ENCODE data around the gene CNTNAP2.

GRCh38 chr7:146713205-146713604 lies 596.6 kb downstream of the CNTNAP2 start:
- TF ChIP-seq, protein P1, sequence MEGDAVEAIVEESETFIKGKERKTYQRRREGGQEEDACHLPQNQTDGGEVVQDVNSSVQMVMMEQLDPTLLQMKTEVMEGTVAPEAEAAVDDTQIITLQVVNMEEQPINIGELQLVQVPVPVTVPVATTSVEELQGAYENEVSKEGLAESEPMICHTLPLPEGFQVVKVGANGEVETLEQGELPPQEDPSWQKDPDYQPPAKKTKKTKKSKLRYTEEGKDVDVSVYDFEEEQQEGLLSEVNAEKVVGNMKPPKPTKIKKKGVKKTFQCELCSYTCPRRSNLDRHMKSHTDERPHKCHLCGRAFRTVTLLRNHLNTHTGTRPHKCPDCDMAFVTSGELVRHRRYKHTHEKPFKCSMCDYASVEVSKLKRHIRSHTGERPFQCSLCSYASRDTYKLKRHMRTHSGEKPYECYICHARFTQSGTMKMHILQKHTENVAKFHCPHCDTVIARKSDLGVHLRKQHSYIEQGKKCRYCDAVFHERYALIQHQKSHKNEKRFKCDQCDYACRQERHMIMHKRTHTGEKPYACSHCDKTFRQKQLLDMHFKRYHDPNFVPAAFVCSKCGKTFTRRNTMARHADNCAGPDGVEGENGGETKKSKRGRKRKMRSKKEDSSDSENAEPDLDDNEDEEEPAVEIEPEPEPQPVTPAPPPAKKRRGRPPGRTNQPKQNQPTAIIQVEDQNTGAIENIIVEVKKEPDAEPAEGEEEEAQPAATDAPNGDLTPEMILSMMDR (IDR thresholded peaks at IDR 0.05): no peak
- TF ChIP-seq EP300 (IDR thresholded peaks at IDR 0.05): no peak
